GM21390 (cell line): Measurements from ENCODE around the gene CAMTA1.

Source experiments
- ATAC-seq: cut with Tn5 transposase; IDR thresholded peaks from one replicate; pipeline ENCODE4 v1.9.1; 2021; ENCODE audit not compliant: unreplicated experiment

Gene CAMTA1

DNA sequence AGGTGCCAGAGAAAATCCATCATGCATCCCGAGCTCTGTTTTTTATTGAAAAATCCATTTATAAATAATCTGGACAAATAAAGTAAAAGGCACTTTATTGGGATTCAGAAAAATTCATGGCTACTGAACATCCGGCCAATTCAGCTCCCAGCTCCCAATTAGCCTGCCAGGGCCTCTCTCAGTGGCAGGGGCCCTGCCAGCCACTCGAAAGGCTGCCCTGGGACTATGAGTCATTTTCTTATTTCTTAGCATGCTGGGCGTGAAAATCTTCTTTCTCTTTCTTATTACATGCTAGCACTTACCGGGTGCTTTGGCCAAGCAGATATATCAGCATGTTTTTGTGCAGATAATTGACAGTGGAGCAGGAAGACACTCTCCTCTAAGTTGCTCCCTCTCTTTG is 283.3 kb downstream of the CAMTA1 start:
- ATAC-seq: no peak

DNA sequence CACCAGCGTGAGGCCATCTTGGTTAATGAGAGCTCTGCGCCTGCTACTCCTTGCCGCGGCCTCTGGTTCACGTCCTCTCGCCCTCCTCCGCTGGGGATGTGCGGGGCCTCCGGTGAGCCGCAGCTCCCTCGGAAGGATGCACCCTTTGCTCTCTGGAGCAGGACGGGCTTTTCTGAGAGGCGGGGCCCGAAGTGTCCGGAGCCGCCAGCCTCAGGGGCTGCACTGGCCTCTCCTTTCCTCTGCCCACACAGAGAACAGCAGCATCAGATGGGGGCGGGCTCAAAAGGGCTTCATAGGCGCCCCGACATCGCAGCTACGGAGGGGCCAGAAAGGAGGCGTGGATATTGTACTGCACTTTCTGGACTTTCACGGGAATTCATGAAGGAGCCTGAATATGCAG is 284.7 kb downstream of the CAMTA1 start:
- no peak for ATAC-seq

- ATAC-seq: no peak
Observed at GRCh38 chr1:7070389-7071029, 285.3 kb downstream of the CAMTA1 start.

- ATAC-seq: no peak
Observed at GRCh38 chr1:7076117-7076516, 290.9 kb downstream of the CAMTA1 start.

DNA sequence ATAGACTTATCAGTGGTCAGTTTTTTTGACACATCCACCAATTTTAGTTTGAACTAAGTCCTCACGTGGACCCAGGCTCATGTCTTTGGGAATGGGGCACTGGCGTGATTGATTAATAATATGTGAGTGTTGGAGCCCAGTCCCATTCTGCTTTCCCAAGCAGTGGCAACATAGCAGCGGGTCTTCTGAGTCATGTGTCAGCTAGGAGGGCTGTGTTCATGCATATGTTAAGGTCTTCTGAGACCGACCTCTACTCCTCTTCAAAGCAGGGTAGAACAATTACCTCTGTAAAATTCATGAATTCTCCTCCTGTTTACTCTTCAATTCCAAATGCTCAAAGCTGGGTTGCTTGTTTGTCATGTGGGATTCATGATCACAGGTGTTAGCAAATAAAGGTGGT is 291.3 kb downstream of the CAMTA1 start:
- ATAC-seq: no peak

GRCh38 chr1:7077136-7077535 is 291.9 kb downstream of the CAMTA1 start:
- ATAC-seq: no peak

DNA sequence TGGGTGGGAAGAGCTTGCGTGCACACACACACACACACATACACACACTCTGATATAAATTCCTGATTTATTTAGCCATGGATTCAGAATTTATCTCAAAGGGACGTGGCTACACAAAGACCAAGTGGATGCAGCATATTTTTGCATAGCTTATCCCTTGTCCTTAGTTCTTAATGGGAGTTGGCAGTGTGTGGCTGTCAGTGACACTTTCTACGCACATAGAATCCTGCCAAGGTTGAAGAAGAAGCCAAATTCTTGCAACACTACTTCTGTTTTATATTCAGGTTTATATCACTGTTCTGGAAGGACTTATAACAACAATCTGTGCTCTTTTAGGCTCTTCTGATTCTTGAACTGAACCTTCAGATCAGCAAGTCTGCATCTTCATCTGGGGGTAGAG is 292.7 kb downstream of the CAMTA1 start:
- no peak for ATAC-seq

GRCh38 chr1:7079637-7080036 is 294.4 kb downstream of the CAMTA1 start:
- no peak for ATAC-seq

DNA sequence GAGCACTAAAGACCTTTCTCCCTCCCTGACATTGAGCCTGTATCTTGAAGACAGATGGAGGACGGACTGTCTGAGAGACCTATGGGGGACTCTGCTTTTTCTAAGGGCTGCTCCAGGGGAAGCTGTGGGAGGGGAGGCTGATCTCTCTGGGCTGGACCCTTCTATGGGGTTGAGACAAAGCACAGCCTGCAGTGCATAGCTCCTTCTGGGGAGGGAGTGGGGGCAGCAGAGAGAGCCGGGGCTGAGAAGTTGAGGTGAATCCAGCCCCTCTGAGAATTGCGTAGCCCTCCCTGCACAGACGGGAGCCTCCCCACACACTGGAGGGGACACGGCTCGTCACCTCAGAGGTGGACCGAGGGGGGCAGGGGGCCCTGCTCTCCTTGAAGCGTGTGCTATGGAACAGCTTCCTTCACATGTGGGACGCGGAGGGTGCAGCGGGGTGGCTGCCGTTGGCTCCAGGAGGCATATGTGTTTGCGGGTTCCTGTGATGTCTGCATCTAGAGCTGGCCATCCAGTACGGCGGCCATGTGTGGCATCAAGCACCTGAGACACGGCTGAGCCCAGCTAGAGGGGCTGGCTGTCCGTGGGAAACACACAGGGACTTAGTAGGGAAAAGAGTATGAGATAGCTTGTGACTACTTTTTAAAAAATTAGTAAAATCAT is 299.1 kb downstream of the CAMTA1 start:
- ATAC-seq: no peak

GRCh38 chr1:7085521-7085920 is 300.3 kb downstream of the CAMTA1 start:
- no peak for ATAC-seq

- no peak for ATAC-seq
Observed at GRCh38 chr1:7086106-7086505, 300.9 kb downstream of the CAMTA1 start.

- no peak for ATAC-seq
Observed at GRCh38 chr1:7087888-7088287, 302.6 kb downstream of the CAMTA1 start.

DNA sequence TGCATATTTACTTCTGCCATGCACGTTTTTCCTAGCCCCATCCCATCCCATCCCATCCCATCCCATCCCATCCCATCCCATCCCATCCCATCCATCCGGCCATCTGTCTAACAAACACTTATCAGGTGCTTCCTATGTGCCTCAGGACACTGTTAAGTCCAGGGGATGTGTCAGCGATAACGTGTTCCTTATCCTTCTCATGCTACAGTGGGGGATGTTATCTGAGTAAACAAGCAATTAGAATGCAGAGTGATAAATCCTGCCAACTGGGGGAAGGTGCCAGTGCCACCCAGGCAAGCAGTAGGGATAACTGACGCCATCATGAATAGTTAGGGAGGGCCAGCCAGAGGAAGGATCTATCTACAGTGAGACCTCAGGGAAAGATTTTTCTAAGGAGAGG is 304.2 kb downstream of the CAMTA1 start:
- ATAC-seq: no peak

DNA sequence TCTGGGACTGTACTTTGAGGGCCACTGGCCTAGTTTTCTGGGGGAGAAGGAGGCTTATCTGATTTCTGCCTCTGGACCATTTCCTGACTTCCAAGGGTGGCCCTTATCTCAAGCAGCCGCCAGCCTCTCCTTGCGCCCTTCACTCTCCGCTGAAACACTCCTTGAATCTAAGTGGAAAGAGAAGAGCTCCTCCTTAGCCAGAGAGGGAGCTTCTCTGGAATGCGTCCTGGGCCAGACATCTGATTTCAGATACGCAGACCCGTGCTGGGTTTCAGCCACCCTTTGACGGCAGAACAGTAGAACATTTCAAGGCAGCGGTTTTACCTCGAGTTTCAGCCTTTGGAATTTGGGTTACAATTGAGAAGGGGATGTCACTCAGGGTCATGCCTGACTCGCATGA is 308.0 kb downstream of the CAMTA1 start:
- ATAC-seq: no peak

DNA sequence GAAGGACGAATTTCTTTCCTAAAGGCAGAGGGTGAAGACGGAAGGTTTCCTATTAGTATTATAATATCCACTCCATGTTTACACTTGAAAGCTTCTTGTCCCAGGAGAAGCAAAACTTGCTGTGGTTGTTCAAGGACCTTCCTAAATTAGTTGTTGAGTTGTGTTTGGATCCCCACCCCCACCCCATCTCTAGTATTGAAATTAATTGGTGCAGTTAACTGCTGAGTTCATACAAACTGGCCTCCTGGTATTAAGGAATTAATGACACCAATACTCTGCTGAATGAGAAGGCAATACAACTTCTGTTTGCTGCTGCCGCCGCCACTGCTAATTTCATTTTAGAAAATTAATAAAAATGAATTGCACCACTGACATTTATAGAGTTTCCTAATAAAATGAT is 308.8 kb downstream of the CAMTA1 start:
- ATAC-seq: no peak

GRCh38 chr1:7094509-7094908 is 309.3 kb downstream of the CAMTA1 start:
- no peak for ATAC-seq

DNA sequence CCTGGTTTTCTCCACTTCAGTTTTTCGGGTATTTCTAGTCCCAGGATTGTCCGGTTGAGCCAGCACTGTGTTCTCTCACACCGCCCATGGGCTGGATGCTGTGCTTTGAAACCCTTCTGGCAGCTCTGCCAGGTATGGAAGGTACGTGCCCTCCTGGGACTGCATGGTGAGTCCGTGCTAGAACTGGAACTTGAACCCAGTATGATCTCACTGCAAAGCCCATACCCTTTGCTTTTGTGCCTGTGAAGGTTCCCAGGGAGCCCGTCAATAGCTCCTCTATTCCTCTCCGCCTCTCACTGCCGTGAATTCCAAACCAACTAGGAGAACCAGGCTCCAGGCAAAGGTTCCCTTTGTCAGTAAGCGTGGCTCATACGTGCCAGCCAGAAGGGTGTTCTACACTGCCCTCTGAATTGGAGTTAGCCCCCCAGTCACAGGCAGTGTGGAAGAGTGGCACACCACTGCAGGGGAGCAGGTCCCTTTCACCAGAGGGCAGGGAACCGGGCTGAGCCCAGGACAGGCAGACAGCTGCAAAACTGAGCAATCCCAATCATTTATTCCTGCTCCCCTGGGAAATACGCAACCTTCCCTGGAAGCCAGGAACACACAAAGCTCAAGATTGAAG is 310.2 kb downstream of the CAMTA1 start:
- no peak for ATAC-seq

- no peak for ATAC-seq
Observed at GRCh38 chr1:7097938-7098592, 312.8 kb downstream of the CAMTA1 start.

DNA sequence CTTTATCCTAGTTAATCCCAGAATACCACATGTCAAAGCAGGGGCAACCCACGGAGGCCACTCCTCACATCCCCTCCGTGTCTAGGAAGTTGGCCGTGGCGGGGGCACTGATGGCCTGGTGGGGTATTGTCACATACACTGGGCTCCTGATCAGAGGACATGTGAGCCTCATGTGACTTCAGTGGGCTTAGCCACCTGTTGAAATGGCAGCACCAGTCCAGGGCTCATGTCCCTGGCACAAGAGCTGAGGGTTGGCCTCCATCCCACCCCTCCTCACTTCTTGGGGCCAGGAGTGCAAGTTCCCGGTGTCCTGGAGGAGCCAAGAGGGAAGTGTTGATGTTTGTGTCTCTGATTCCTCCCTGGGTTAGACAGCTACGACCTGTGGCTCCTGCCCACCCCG is 313.4 kb downstream of the CAMTA1 start:
- no peak for ATAC-seq

GRCh38 chr1:7100479-7100878 is 315.2 kb downstream of the CAMTA1 start:
- ATAC-seq: no peak

- no peak for ATAC-seq
Observed at GRCh38 chr1:7101187-7101586, 315.9 kb downstream of the CAMTA1 start.

GRCh38 chr1:7103361-7103782 is 318.1 kb downstream of the CAMTA1 start:
- no peak for ATAC-seq
